GM19239 (cell line): ENCODE data around the gene PDZK1IP1.

ENCODE experiments used
- DNase-seq: peaks from one replicate; pipeline ENCODE4 v3.0.0; 2011; ENCODE audit warnings: low spot score; ENCODE audit not compliant: insufficient read length
- FAIRE-seq: peaks from 2 replicates; lab custom pipeline; 2011; peaks lifted over from hg19 to GRCh38; lab: Jason Lieb, UNC

The PDZK1IP1 gene

DNA sequence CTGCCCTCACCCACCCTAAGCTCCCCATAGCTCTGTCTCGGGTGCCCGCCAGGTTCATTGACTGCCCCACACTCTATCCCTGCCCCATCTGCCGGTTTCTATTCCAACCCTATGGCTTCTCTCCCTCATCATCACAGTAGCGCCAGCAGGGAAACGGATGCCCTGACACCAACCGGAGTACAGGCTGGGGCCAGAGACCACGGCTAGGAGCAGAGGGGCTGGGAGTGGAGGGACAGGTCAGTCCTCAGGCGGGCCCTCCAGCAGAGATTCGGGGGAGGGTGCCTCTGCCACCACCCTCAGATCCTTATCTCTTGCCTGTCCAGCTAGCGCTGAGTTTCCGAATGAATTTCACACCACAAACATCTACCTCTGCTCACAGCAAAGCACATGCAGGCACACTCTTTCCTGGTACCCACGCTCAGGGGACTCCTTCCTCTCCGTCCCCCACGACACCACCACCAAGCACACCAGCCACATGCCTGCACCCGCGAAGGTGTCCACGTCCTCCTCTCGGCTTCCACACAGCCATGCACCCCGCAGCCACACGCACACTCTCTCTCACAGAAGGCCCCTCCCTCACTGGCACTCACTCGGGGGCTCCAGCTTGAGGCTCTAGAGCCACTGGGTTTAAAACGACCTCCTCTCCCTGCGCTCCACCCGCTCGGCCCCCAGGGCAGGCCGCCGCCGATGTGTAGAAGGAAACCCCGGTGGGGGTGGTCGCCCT lies 35.0 kb upstream of the PDZK1IP1 start:
- FAIRE-seq (no peak), DNase-seq (no peak)

DNA sequence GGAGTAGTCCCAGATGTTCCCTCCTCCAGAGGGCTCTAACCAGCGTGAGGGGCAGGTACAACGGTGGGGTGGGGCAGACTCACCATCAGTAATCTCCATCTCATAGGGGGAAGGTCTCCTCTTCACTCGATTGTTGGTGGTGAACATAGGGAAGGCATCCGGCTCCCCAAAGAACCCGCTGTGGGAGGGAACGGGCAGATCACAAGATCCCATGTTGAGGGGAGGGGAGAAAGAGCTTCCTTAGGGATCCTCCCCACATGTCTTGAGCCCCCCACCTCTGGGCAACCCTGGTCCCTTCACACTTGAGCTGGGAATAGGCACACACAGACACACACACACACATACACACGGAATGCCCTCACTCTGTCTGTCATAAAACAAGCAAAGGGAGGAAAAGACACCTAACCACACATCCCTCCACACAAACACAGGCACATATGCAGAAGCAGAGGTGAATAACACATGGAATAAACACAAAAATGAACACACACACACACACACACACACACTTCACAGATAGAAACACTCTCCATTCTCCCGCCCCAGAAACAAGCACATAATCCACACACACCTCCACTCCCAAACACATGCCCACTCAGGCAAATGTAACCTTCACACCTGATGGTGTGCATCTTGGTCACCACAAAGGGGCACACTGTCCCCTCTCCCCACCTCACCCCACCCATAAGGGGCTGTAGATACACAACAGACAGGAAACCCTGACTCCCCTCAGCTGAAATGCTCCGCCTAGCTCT lies 34.3 kb upstream of the PDZK1IP1 start:
- FAIRE-seq (no peak), DNase-seq (no peak)

DNA sequence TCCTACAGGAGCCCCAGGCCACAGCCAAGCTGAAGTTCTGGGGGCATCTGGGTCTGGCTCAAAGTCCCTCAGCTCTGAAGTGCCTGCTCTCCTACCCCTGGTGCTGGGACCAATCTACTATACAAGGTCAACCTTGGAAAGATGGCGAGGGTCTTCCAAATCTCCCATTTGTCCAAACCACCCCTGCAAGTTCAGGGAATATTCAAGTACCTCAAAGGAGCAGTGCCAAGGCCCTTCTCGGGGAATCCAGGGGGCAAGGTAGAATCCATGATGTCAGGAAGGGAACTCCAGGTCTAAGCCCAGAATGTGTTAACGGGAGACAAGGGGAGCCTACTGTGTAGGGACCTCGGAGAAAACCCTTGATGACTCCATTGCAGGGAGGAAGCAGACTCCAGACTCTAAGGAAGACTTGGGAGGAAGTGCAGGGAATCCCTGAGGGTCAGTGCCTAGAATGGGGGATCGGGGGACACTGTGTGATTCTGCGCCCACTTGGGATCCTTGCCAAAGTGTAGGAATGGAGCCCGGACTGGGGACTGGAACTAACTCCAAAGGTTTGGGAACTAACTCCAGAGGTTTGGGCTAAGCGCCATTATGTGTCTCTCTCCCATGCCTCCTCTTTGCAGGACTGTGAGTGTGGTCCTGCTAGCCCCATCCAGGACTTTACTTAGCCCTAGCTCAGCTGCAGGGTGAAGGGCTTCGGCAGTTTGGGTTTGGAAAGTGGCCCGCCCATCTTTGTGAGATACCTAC lies 33.5 kb upstream of the PDZK1IP1 start:
- DNase-seq = no peak
- FAIRE-seq = no peak

DNA sequence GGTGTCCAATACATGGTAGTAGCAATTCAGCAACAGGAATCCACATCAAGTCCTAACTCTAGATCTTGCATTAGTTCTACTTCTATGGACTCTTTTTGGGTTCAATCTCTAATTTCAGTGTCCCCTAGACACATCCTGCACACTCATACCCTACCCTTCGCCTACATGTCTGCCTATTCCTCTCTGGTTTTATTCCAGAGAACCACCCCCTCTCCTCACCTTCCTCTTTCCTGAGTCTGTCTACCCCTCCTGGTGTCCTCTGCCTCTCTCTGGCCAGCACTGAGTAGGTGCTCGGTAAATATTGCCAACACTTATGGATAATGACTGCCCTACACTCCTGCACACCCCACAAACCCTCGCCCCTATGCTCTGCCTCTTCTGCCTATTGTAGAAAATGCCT lies 32.6 kb upstream of the PDZK1IP1 start:
- no peak for FAIRE-seq
- no peak for DNase-seq

DNA sequence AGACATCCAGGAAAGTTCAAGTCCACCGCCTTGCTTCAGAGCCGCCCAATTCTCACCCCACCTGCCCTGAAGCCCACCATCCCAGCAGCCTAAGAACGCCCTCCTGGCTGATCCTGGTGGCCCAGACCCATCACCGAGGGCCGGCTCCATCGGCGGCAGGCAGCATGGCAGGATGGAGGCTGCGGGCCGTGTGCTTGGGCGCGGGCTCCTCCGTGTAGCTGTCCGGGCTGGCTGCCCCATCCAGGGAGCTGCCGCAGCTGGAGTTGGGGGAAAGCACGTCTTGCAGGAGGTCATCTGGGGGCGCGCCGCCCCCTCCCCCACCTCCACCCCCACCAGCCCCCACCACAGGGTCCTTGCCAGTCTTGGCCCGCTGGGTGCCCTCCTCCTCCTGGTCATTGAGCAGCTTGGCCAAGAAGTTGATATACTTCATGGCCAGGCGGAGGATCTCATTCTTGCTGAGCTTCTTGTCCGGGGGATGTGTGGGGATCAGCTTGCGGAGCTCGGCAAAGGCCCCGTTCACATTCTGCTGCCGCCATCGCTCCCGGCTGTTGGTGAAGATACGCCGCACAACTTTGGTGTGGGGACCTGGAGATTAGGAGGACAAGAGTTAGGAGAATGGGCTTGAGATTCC lies 29.9 kb upstream of the PDZK1IP1 start:
- no peak for DNase-seq
- no peak for FAIRE-seq

DNA sequence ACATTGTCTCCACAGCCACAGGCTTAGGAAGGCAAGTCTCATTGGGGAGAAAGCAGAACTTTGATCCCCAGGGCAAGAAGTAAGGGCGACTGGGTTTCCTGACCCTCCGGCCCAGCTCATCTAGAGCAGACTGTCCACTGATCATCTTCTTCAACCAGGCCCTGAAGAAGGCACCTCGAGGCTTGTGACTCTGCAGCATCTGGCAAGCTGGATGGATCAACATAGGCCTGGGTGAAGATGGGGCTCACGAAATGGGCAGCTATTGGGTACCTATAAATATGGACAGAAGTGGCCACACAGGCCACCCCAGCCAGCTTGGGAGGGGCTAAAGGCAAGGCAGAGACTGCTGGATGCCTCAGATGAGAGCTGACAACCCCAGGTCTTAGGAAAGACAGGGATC lies 29.2 kb upstream of the PDZK1IP1 start:
- DNase-seq = no peak
- no peak for FAIRE-seq

DNA sequence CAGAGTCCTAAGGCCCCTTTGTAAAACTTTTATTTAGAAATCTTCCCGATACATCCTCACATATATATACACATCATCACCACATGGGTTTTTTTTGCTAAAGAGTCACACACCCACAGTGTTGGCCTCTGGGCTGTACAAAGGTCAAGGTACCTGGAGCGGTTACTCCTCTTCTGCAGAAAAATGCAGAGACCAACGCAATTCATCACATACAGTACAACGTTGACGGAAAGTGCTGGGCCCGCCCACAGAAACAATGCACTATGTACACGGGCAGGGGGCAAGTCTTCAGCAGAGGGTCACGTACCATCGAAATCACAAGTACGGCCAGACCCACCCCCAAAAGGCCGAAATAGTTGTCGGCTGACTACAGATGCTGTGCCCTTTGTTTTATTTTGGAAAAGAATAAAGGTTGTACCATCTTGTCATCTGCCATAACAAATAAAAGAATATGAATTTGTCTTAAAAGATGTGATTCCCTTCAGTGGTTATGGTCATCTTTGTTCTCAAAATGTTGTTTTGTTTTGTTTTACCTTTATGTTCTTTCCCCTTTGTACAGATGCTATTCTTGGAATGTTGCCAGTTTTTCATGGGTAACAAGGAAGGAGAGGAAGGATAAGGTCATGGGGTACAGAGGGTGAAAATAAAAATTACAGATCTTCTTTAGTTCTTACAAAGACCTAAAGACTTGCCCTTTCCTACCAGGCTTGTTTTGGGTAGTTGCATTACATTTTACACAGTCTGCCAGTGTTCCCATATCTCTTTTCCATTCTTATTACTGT lies 26.6 kb upstream of the PDZK1IP1 start:
- no peak for FAIRE-seq
- DNase-seq = no peak

DNA sequence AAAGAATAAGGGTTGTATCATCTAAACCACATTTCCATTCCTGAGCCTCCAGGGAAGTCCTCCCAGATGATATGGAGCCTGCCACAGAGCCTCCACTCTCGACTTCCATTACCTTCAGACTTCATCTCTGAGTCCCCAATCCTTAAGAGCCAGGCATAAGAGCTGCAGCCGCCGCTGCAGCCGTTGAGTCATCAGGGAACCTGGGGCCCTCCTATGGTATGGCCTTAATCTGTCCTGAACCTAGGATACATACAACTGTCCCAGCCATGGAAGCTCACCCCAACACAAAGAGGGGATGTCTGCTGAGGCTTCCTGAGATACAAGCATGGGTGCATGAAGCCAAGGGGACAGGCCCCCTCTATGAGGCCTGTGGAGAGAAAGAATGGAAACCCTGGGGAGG lies 25.9 kb upstream of the PDZK1IP1 start:
- FAIRE-seq = no peak

DNA sequence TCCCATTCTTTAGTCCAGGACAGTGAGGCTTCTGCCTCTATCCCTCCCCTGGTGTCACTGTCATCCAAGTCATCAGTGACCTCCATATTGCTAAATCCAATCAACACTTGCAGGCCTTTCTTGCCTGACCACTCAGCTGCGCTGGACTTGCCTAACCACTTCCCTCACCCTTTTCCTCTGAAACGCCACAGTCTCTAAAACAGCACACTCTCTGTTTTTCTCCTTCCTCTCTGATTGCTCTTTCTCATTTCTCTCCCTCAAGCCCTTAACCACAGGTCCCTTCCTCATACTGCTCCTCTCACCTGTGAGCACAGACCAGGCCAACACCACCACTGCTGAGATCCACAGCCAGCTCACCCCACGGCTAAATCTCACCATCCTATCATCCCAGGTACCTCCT lies 24.7 kb upstream of the PDZK1IP1 start:
- FAIRE-seq (no peak), DNase-seq (no peak)

More for the DNA sequence above, 25.9 kb upstream of the PDZK1IP1 start:
- DNase-seq = no peak

DNA sequence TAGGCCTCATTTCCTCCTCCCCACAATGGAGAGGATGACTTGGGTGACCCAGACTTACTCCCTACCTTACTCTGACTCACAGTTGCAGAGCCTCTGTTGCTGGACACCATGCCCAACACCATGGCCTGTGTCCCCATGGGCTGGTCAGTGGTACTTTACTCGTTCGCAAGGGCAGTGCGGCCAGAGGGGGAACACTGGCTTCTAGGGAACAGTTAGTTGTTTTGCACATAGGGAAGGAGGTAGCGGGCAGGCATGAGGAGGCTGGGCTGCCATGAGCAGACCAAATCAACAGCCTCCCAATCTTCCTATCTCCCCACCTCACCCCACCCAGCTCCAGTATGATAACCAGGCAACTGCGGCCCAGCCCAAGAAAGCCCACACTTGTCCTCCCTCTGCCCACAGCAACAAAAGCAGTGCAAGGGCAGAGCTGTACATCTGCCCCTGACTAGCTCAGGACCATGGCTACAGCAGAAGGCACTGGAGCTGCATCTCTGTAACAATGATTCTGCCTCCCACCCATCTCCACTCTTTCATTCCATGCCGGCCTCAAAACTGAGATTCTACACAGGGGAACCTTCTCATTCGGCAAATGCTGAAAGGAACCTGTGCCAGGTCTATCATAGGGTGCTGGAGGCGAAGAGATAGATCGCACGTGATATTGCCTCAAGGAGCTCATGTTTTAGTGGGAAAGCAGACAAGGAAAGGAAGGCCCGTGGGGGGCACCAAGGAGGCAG lies 23.6 kb upstream of the PDZK1IP1 start:
- no peak for DNase-seq
- no peak for FAIRE-seq

DNA sequence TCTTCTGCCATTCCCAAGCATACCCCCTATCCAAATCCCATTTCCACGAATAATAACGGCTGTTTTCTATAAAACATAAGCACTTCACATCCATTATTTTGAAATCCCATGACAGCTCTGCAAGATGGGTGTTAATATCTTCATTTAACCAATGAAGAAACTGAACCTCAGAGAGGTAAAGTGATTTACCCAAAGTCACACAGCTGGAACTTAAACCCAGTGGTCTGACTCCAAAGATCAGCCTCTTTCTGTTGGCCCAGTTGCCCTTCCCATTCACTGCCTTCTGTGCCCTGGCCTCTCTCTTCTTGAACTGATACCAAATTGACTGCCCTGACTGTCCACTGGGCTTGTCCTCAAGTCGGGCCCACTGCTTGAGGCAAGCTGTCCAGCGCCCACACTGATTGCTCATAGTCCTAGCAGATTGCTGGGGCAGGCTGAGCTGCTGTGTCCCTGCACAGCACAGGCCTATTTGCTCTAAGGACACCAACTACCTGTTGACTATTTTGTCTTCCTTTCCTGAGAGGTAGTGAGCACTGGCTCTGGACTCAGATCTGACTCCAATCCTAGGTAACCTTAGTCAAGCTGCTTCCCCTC lies 22.9 kb upstream of the PDZK1IP1 start:
- FAIRE-seq = no peak
- DNase-seq = no peak

DNA sequence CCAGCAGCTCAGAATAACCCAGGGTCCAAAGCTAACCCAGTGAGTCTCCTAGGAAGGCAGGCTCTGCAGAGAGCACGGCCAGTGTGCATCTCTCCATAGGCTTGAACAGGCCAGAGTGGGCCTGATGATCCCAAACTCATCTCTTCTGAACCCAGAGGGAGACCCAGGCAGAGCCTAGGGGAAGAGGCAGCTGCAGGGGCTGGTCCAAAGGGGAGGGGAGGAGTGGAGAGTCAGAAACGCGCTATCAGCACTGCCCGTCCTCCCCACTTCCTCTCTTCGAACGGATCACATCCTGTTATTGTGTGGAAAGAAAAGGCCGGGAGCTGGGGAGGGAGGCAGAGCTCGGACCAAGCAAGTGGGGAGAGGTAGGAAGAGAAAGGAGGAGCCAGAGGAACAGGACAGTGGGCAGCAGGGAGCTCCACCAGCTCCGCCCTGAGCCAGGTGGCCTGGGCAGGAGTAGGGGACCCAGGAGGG lies 22.0 kb upstream of the PDZK1IP1 start:
- no peak for DNase-seq

DNA sequence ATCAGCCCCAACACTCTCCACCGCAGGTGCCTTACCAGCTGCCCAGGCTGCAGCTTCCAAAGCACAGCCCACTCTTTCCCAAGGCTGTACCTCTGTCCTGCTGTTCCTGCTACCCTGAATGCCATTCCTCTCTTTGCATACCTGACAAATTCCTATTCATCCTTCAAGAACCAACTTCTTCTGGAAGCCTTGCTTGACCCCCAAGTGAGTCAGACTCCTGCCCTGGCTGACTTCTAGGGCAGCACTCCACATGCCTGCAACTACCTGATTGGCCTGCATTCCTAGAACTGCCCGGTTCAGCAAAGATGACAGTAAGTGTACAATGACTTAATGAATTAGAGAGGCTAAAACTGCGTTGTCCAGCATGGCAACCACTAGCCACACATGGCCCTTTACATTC lies 20.8 kb upstream of the PDZK1IP1 start:
- no peak for DNase-seq
- no peak for FAIRE-seq

More for the DNA sequence above, 22.0 kb upstream of the PDZK1IP1 start:
- no peak for FAIRE-seq

DNA sequence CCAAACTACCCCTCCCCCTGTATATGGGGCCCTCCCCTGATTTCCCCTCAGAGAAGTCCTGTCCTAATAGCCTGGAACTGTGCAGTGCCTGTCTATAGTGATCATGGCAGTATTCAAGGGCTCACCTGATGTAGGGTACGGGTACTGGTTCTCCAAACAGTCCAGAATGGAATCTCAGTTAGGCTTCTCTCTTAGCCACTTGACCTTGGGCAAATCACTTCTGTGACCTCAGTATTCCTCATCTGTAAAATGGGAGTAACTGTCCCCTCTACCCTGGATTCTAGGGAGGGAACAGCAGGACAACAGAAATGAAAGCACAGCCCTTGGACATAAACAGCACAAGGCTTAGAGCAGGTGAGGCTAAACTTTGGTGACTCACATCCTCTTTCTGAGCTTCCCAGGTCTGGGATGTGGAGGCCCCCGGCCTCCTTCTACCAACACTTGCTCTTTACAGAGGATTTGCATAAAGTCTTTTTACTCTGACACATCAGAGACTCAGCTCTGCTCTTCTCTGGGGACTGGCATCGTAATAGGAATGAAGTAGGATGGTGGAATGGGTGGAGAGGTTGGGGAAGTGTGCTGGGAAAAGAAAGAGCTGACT lies 20.0 kb upstream of the PDZK1IP1 start:
- FAIRE-seq = no peak

DNA sequence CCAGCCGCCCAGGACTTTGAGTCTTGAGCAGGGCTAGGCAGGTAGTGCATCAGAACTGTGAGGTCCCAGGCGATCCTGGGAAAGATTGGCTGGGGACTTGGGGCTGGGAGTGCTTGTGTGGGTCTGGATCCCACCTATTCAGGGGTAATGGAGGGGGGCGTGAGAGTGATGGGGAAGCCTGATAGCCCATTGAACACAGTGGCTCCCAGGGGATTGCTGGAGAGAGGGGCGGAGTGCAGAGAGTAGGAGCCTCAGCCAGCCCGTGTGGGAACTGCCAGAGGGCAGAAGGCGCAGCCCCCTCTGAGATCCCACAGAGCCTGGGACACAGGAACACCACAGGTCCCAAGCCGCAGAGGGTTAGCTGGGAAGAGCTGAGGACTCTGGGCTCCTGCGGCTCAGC lies 19.3 kb upstream of the PDZK1IP1 start:
- no peak for DNase-seq
- no peak for FAIRE-seq

More for the DNA sequence above, 20.0 kb upstream of the PDZK1IP1 start:
- DNase-seq = no peak

DNA sequence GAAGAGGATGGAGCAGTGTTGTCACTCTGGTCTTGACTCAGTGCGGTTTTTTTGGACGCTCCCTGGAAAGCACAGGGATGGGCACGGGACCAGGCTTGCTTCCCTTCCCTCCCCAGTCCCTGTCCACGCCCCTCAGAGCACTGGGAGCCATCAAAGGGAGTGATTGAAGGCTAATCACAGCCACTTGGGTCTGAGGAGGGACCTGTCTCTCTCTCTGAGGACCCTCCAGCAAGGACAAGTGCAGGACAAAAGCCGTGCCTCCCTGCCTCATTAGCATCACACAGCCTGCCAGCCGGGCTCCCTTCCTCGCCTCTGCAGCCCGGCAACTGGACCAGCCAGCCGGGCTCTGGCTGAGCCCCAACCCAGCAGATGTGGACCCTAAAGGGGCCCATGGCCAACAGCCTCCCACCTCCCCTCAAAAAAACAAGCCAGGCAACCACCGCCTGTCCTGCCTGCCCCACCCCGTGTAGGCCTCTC lies 18.6 kb upstream of the PDZK1IP1 start:
- FAIRE-seq = no peak
- DNase-seq = no peak

DNA sequence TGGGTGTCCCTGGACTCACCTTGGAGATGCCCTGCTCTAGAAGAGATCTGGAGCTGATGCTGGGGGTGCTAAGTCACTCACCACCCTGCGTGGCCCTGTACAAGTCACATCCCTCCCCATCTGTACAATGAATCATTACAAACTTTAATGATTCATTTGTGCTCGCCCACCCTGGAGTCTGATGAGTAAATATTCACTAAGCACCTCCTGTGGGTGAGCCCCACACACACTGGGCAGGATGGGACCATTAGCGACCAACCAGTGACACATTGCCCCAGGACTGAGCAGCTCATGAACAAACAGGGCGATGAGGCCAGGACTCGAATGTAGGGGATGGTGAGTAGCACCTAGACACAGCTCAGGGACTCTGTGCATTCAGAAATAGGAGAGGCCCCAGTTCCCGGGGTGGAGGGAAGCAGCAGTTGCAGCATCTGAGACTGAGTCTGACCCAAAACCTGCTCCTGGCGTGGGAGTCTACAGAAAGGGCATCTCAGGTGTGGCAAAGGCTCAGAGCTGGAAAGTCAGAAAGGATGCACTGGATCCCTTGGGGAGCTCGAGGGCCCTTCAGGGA lies 18.1 kb upstream of the PDZK1IP1 start:
- no peak for DNase-seq
- no peak for FAIRE-seq

DNA sequence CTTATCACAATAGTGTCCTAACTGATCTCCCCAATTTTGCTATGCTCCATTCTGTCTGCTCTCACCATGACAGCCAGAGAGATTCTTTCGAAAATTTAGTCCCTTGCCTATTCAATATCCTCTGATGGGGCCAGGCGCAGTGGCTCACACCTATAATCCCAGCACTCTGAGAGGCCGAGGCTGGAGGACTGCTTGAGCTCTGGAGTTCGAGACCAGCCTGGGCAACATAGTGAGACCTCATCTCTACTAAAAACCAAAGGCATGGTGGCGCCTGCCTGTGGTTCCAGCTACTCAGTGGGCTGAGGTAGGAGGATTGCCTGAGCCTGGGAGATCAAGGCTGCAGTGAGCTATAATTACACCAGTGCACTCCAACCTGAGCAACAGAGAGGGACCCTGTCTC lies 16.1 kb upstream of the PDZK1IP1 start:
- no peak for DNase-seq
- FAIRE-seq = no peak
